Kidney epithelial cell (primary cell): ENCODE measurements around the gene CSF2RB. TPM values are rescaled to one million over a fixed set of nuclear protein-coding genes. Genes with fewer than 3 reads are reported as not detected.

Source experiments
- DNase-seq: peaks from one replicate; pipeline ENCODE4 v3.0.0-alpha.2; 2010; ENCODE audit warnings: low read depth
- H3K27me3 ChIP-seq: 2 replicates; pipeline ENCODE4 v1.6.0; 2011; ENCODE audit warnings: low read length; ENCODE audit not compliant: control insufficient read depth, insufficient read depth
- H3K36me3 ChIP-seq: 2 replicates; pipeline ENCODE4 v1.5.1; 2011; ENCODE audit warnings: low read length; ENCODE audit not compliant: control insufficient read depth, insufficient read depth
- H3K4me3 ChIP-seq: 2 replicates; pipeline ENCODE4 v1.5.1; 2011; ENCODE audit warnings: low read depth, mild to moderate bottlenecking, control low read depth, low read length
- total RNA-seq: library from RNA; depleted of rRNA; stranded (reverse); fragments of >200 nt; gene quantifications from 2 replicates; pipeline ENCODE4 v1.2.3, GENCODE V29; 2015
- TF ChIP-seq, protein P1 (sequence below): IDR thresholded peaks from 2 replicates; pipeline ENCODE4 v1.5.1; 2011; ENCODE audit warnings: mild to moderate bottlenecking, moderate library complexity, low read length, control low read depth, inconsistent platforms; ENCODE audit not compliant: insufficient read depth, poor library complexity, severe bottlenecking

Gene CSF2RB
- total RNA-seq = 0.14 and 1.1 TPM in 2 replicates

DNA sequence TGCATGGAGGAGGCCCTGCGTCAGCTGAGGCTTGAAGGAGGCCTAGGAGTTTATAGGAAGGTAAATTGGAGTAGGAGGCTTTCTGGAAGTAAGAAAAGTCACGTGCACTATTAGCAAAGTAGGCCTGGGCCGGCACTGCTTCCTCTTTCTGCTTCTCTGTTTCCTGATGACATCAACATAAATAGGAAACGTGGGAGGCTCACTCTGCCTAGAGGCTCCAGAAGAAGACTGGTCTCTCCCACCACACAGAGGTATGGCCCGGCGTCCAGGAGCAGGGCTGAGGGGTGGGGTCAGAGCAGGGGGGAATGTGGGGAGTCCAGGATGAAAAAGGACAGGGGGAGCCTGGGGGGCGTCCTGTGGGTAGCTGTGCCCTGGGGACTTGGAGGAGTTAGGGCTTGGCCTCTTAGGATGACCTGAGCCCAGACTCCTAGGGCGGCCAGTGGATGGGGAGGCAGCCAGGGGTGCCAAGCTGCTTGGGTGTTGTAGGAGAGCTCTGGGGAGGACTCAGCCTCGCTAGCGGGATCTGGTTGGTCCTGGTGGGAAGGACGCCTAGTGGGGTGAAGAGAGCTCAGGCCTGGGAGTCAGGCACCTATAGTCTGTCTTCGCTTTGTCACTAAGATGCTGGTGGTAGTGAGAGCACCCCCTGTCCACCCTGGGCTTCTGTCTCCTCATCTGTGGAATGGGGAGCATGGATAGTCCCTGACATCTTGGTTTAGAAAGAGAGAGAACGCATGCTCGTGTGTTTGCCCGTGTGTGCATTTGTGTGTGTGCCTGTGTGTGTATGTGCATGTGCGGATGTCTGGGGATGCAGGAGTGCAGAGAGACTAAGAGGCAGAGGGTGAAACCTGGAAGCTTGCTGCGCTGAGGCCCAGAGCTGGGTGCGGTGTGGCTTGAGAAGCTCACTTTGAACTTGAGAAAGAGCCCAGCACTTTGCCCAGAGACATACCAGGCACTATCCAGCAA, at the start of gene CSF2RB:
TSS of gene CSF2RB (plus strand) at position 202 of the 963 bp plus-strand sequence. CDS start 8,580 bp downstream, outside the sequence.
- no peak within 1 kb of the TSS for H3K4me3 ChIP-seq
- TF ChIP-seq, protein P1, sequence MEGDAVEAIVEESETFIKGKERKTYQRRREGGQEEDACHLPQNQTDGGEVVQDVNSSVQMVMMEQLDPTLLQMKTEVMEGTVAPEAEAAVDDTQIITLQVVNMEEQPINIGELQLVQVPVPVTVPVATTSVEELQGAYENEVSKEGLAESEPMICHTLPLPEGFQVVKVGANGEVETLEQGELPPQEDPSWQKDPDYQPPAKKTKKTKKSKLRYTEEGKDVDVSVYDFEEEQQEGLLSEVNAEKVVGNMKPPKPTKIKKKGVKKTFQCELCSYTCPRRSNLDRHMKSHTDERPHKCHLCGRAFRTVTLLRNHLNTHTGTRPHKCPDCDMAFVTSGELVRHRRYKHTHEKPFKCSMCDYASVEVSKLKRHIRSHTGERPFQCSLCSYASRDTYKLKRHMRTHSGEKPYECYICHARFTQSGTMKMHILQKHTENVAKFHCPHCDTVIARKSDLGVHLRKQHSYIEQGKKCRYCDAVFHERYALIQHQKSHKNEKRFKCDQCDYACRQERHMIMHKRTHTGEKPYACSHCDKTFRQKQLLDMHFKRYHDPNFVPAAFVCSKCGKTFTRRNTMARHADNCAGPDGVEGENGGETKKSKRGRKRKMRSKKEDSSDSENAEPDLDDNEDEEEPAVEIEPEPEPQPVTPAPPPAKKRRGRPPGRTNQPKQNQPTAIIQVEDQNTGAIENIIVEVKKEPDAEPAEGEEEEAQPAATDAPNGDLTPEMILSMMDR = no peak
- peaks cover 5% of the 10 kb centered on the region for H3K27me3 ChIP-seq
- DNase-seq = no peak
- H3K36me3 ChIP-seq = no peaks in the 10 kb centered on the region

DNA sequence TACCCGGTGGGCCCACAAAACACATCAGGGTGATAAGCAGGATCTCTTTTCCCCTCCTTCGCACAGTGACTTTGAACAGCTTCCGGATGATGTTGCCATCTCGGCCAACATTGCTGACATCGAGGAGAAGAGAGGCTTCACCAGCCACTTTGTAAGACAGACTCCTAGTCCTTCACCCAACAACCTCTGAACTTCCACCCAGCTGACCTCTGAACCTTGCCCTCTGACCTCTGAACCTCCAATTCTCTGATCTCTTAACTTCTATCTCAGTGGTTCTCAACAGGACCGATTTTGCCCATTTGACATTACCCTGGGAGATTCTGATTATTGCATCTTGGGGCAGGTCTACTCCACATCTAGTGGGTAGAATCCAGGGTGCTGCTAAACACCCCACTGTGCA, 49.4 kb upstream of the CSF2RB start:
- TF ChIP-seq, protein P1 = no peak
- no peak overlapping the region for H3K4me3 ChIP-seq
- no peak for DNase-seq
- H3K27me3 ChIP-seq = peaks cover 5% of the 10 kb centered on the region
- H3K36me3 ChIP-seq = no peaks in the 10 kb centered on the region

DNA sequence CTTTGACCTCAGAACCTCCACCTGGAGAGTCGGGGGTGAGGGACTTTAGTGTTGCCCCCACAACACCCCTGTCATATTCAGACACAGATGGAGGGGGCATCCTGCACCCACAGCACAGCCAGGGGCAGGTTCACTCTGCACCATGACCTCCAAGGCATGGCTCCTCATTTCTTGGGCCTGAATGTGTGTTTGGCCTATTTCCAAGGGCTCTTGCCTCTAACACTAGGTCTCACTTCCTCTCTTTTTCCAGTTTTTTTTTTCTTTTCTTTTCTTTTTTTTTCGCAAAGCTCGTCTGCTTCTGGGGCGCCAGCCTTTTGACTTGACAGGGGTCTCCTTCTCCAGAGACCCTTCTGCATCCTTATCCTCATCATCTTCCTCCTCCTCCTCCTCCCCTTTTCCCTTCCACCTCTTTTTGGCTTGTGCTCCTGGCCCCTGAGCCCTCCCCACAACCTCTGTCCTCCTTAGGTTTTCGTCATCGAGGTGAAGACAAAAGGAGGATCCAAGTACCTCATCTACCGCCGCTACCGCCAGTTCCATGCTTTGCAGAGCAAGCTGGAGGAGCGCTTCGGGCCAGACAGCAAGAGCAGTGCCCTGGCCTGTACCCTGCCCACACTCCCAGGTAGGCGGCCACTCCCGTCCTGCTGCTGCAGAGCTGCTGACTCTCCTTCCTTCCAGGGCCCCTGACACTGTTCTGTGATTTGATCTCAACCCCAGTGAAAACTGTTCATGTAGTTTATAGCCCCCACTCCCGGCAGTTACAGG, 48.8 kb upstream of the CSF2RB start:
- TF ChIP-seq, protein P1 = no peak
- Histone ChIP-seq H3K36me3 (no peaks in the 10 kb centered on the region), H3K27me3 (peaks cover 5% of the 10 kb centered on the region), H3K4me3 (no peak overlapping the region)
- DNase-seq = no peak

DNA sequence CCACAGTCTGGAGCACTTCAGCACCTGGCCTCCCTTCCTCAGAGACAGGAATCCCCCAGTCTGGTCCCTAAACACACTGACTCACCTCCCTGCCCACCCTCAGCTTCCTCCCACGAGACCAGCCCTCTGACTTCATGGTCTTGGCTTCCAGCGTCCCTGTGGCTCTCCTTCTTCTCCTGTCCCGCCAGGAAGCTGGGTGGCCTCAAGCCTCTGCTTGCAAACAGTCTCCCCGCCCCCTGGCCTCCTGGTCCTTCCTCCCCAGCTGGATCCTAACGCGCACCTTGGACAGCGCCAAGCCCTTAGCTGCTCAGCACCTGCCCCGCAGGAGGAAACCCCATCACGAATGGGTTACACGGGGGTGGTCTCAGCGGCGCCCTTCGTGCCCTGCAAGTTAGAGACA, 48.1 kb upstream of the CSF2RB start:
- DNase-seq = no peak
- TF ChIP-seq, protein P1 = no peak
- no peaks in the 10 kb centered on the region for H3K36me3 ChIP-seq
- H3K27me3 ChIP-seq = peaks cover 5% of the 10 kb centered on the region
- H3K4me3 ChIP-seq = no peak overlapping the region

DNA sequence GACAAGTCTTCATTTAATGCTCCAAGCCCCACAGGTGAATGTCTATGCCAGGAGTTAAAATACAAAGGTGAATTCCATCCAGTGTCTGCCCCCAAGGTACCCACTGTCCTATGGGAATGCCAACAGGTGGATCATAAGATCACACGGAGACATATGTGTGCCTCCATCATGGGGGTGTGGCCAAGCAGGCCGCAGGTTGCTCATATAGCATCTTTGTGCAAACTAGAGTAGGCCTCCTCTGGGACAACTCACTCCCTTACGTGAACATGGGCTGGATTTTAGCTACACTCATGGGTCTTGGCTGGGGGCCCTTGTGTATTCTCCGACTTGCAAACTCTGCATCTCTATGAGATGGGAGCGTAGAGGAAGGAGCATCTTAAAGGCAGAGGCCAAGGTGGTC, 45.7 kb upstream of the CSF2RB start:
- DNase-seq = no peak
- H3K27me3 ChIP-seq = peaks cover 7% of the 10 kb centered on the region
- TF ChIP-seq, protein P1 = no peak
- no peaks in the 10 kb centered on the region for H3K36me3 ChIP-seq
- H3K4me3 ChIP-seq = no peak overlapping the region
